ENCODE measurements around the gene BET1L. TPM values are rescaled to one million over a fixed set of nuclear protein-coding genes. Genes with fewer than 3 reads are reported as not detected.

Gene BET1L
- total and polyA plus RNA-seq, 4 donors = 7.6 to 32.6 (median 23.4) TPM

- Histone ChIP-seq H3K27ac (ENCODE audit: low read depth in 1 of 2, low read length in 2 of 2) (no peak overlapping the region), H3K36me3 (ENCODE audit: control insufficient read depth in 4 of 4, insufficient read depth in 3 of 4, low read depth in 1 of 4, low read length in 3 of 4) (peaks cover 11 to 56% (median 39%) of the 10 kb centered on the region in 4 donors), H3K4me1 (ENCODE audit: control insufficient read depth in 4 of 4, insufficient read depth in 4 of 4, low read length in 3 of 4) (no peaks in the 10 kb centered on the region), H3K4me3 (ENCODE audit: low read depth in 1 of 3, low read length in 3 of 3) (no peak overlapping the region), H3K9ac (ENCODE audit: low read depth in 1 of 2, low read length in 2 of 2) (no peak overlapping the region), H3K9me3 (ENCODE audit: control insufficient read depth in 4 of 4, low read length in 3 of 4) (no peaks in the 10 kb centered on the region), H3K27me3 (ENCODE audit: control insufficient read depth in 4 of 4, insufficient read depth in 4 of 4, low read length in 3 of 4) (no peaks in the 10 kb centered on the region)
- TF ChIP-seq EGR1 (IDR thresholded peaks at IDR 0.05; ENCODE audit: low read depth in 2 of 2) (no peak), RXRA (IDR thresholded peaks at IDR 0.05) (no peak), GABPA (IDR thresholded peaks at IDR 0.05 in 1 of 2, conservative IDR thresholded peaks at IDR 0.05 in 1 of 2) (no peak), REST (IDR thresholded peaks at IDR 0.05) (no peak), NR2F2 (IDR thresholded peaks at IDR 0.05) (no peak), SP1 (IDR thresholded peaks at IDR 0.05) (no peak), HNF4G (IDR thresholded peaks at IDR 0.05) (no peak), MAX (IDR thresholded peaks at IDR 0.05) (no peak), FOXA1 (IDR thresholded peaks at IDR 0.05) (no peak)
- WGBS = 91% methylated on average over 11 of the region's 11 CpGs
- DNase-seq (ENCODE audit: low spot score) = no peak
These were observed 9.1 kb upstream of the BET1L start for GRCh38 chr11:216081-216974.

- Histone ChIP-seq H3K27me3 (ENCODE audit: control insufficient read depth in 4 of 4, insufficient read depth in 4 of 4, low read length in 3 of 4) (no peaks in the 10 kb centered on the region), H3K36me3 (ENCODE audit: control insufficient read depth in 4 of 4, insufficient read depth in 3 of 4, low read depth in 1 of 4, low read length in 3 of 4) (peaks cover 11 to 62% (median 44%) of the 10 kb centered on the region in 4 donors), H3K4me3 (ENCODE audit: low read depth in 1 of 3, low read length in 3 of 3) (no peak overlapping the region), H3K27ac (ENCODE audit: low read depth in 1 of 2, low read length in 2 of 2) (no peak overlapping the region), H3K9ac (ENCODE audit: low read depth in 1 of 2, low read length in 2 of 2) (no peak overlapping the region), H3K9me3 (ENCODE audit: control insufficient read depth in 4 of 4, low read length in 3 of 4) (no peaks in the 10 kb centered on the region), H3K4me1 (ENCODE audit: control insufficient read depth in 4 of 4, insufficient read depth in 4 of 4, low read length in 3 of 4) (peaks cover 0 to 1% (median 0%) of the 10 kb centered on the region in 4 donors)
- no peak for DNase-seq (ENCODE audit: low spot score)
- 86% methylated on average over 4 of the region's 4 CpGs for whole genome bisulfite sequencing
- TF ChIP-seq RAD21 (IDR thresholded peaks at IDR 0.05) (no peak), NR2F2 (IDR thresholded peaks at IDR 0.05) (no peak), SP1 (IDR thresholded peaks at IDR 0.05) (no peak)
These were observed 8.4 kb upstream of the BET1L start for GRCh38 chr11:215581-216037.

GRCh38 chr11:214083-214482 lies 6.9 kb upstream of the BET1L start:
- 93% methylated on average over 7 of the region's 7 CpGs for WGBS
- H3K9me3 ChIP-seq (ENCODE audit: control insufficient read depth in 4 of 4, low read length in 3 of 4) = no peaks in the 10 kb centered on the region
- no peaks in the 10 kb centered on the region for H3K27me3 ChIP-seq (ENCODE audit: control insufficient read depth in 4 of 4, insufficient read depth in 4 of 4, low read length in 3 of 4)
- H3K4me3 ChIP-seq (ENCODE audit: low read depth in 1 of 3, low read length in 3 of 3) = no peak overlapping the region
- TF ChIP-seq EGR1 (IDR thresholded peaks at IDR 0.05; ENCODE audit: low read depth in 2 of 2) (no peak), RAD21 (IDR thresholded peaks at IDR 0.05) (no peak), TAF1 (conservative IDR thresholded peaks at IDR 0.05) (no peak), YY1 (IDR thresholded peaks at IDR 0.05) (no peak), CTCF (IDR thresholded peaks at IDR 0.05; ENCODE audit: low read depth, low read length, missing input control) (no peak), FOXA2 (IDR thresholded peaks at IDR 0.05) (no peak), GABPA (IDR thresholded peaks at IDR 0.05 in 1 of 2, conservative IDR thresholded peaks at IDR 0.05 in 1 of 2) (no peak), FOXA1 (IDR thresholded peaks at IDR 0.05) (no peak), ZBTB33 (IDR thresholded peaks at IDR 0.05) (no peak), JUND (IDR thresholded peaks at IDR 0.05) (no peak), HNF4A (conservative IDR thresholded peaks at IDR 0.05) (no peak), RXRA (IDR thresholded peaks at IDR 0.05) (no peak), HNF4G (IDR thresholded peaks at IDR 0.05) (no peak)
- H3K36me3 ChIP-seq (ENCODE audit: control insufficient read depth in 4 of 4, insufficient read depth in 3 of 4, low read depth in 1 of 4, low read length in 3 of 4) = peaks cover 11 to 63% (median 49%) of the 10 kb centered on the region in 4 donors
- peaks cover 5 to 16% (median 14%) of the 10 kb centered on the region in 4 donors for H3K4me1 ChIP-seq (ENCODE audit: control insufficient read depth in 4 of 4, insufficient read depth in 4 of 4, low read length in 3 of 4)
- no peak overlapping the region for H3K27ac ChIP-seq (ENCODE audit: low read depth in 1 of 2, low read length in 2 of 2)
- no peak overlapping the region for H3K9ac ChIP-seq (ENCODE audit: low read depth in 1 of 2, low read length in 2 of 2)
- no peak for DNase-seq (ENCODE audit: low spot score)
